DOHH2 (cell line): ENCODE results near the gene GJD3.

Source experiments
- CTCF ChIP-seq: fragments of 200-600 bp; sonication (generic); IDR thresholded peaks from one replicate; pipeline ENCODE4 v1.5.1; 2014; ENCODE audit warnings: antibody characterized with exemption, mild to moderate bottlenecking, low read depth, low read length; ENCODE audit not compliant: poor library complexity, severe bottlenecking
- EZH2phosphoT487 ChIP-seq: fragments of 200-600 bp; sonication (generic); IDR thresholded peaks from 2 replicates; pipeline ENCODE4 v1.6.1; 2017; ENCODE audit warnings: borderline replicate concordance, mild to moderate bottlenecking, antibody characterized with exemption, low read length, moderate library complexity, mixed read lengths

DNA sequence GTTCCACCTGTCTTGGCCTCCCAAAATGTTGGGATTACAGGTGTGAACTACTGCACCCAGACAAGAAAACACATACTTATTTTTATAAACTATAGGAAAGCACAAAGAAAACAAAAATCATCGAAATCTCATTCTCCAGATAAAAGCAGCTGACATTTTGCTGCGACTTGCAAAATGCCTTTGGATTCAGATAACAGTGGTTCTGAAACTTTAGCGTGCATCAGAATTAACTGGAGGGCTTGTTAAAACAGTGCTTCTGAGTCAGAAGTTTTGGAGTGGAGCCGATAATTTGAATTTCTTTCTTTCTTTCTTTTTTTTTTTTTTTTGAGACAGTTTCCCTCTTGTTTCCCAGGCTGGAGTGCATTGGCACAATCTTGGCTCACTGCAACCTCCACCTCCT lies 17.7 kb upstream of the GJD3 start:
- no peak for TF ChIP-seq CTCF
- TF ChIP-seq EZH2phosphoT487: no peak
